Measurements from ENCODE around the gene EIF4EBP2. TPM values are rescaled to one million over a fixed set of nuclear protein-coding genes. Genes with fewer than 3 reads are reported as not detected.

EIF4EBP2 gene
- total and polyA plus RNA-seq, 2 of the 13 experiments (the other 11 are each of a cell fraction or from before 2014, with no cell fraction given): 16.9 to 22.0 TPM

DNA sequence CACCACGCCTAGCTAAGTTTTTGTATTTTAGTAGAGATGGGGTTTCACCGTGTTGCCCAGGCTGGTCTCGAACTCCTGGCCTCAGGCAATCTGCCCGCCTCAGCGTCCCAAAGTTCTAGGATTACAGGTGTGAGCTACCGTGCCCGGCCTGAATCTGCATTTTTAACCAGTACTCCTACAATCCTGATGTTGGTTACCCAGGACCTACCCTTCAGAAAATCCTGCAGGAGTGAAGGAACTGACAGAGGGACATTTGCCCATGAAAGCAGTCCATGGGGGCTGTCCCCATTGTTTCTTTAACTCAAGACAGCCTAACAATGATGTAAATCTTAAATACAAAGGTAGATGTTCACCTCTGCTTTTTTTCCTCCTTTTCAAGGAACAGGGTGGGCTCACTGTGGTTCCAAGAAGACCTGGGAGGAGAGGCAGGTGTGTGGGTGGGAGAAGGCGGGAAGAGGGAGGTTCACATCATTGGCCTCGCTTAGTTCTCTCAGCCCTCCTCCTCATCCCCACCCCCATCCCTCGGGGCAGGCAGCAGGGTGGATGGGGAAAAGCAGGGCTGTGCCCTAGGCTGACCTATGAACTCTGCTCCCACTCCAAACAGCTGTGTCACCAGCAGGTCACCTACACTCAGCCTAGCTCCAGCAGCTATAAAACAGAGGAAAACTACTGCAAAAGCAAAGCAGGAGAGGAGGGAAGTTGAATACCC, 35.0 kb upstream of the EIF4EBP2 start (continued):
- no peak for TF ChIP-seq USF2 (IDR thresholded peaks at IDR 0.05; ENCODE audit: low read depth, low read length)
- TF ChIP-seq USF2 (CRISPR knock-in tag; IDR thresholded peaks at IDR 0.05; ENCODE audit: borderline replicate concordance): no peak; the same call in 1 of the 2 replicates
- peak; percentile 79; the same call in 1 of the 2 replicates for TF ChIP-seq ZNF788 (CRISPR knock-in tag; IDR thresholded peaks at IDR 0.05; ENCODE audit: borderline replicate concordance)
- no peak for TF ChIP-seq PRMT3 (CRISPR knock-in tag; IDR thresholded peaks at IDR 0.05; ENCODE audit: borderline replicate concordance, low read depth)
- TF ChIP-seq, protein P1, sequence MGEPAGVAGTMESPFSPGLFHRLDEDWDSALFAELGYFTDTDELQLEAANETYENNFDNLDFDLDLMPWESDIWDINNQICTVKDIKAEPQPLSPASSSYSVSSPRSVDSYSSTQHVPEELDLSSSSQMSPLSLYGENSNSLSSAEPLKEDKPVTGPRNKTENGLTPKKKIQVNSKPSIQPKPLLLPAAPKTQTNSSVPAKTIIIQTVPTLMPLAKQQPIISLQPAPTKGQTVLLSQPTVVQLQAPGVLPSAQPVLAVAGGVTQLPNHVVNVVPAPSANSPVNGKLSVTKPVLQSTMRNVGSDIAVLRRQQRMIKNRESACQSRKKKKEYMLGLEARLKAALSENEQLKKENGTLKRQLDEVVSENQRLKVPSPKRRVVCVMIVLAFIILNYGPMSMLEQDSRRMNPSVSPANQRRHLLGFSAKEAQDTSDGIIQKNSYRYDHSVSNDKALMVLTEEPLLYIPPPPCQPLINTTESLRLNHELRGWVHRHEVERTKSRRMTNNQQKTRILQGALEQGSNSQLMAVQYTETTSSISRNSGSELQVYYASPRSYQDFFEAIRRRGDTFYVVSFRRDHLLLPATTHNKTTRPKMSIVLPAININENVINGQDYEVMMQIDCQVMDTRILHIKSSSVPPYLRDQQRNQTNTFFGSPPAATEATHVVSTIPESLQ (CRISPR knock-in tag; conservative IDR thresholded peaks at IDR 0.05): no peak
- TF ChIP-seq ZNF329 (CRISPR knock-in tag; IDR thresholded peaks at IDR 0.05; ENCODE audit: low read depth): no peak
- no peak for TF ChIP-seq RARG (CRISPR knock-in tag; IDR thresholded peaks at IDR 0.05; ENCODE audit: low read depth)
- no peak for TF ChIP-seq ZNF451 (CRISPR knock-in tag; IDR thresholded peaks at IDR 0.05)
- no peak for TF ChIP-seq RBFOX2 (IDR thresholded peaks at IDR 0.05; ENCODE audit: low read depth, low read length)
- peak; percentile 56; the same call in 1 of the 2 replicates for TF ChIP-seq YEATS4 (CRISPR knock-in tag; IDR thresholded peaks at IDR 0.05; ENCODE audit: borderline replicate concordance)
- 0 out of 2 replicates have a peak, but pooled peaks have one; percentile 34 for TF ChIP-seq ZBTB38 (CRISPR knock-in tag; IDR thresholded peaks at IDR 0.05)
- TF ChIP-seq MYPOP (CRISPR knock-in tag; IDR thresholded peaks at IDR 0.05): no peak
- 0 out of 2 replicates have a peak, but pooled peaks have one; percentile 34 for TF ChIP-seq AKAP8 (CRISPR knock-in tag; IDR thresholded peaks at IDR 0.05)
- TF ChIP-seq ARNT2 (CRISPR knock-in tag; IDR thresholded peaks at IDR 0.05; ENCODE audit: low read depth): no peak
- TF ChIP-seq SCMH1 (CRISPR knock-in tag; IDR thresholded peaks at IDR 0.05; ENCODE audit: borderline replicate concordance): no peak
- TF ChIP-seq, protein P2, sequence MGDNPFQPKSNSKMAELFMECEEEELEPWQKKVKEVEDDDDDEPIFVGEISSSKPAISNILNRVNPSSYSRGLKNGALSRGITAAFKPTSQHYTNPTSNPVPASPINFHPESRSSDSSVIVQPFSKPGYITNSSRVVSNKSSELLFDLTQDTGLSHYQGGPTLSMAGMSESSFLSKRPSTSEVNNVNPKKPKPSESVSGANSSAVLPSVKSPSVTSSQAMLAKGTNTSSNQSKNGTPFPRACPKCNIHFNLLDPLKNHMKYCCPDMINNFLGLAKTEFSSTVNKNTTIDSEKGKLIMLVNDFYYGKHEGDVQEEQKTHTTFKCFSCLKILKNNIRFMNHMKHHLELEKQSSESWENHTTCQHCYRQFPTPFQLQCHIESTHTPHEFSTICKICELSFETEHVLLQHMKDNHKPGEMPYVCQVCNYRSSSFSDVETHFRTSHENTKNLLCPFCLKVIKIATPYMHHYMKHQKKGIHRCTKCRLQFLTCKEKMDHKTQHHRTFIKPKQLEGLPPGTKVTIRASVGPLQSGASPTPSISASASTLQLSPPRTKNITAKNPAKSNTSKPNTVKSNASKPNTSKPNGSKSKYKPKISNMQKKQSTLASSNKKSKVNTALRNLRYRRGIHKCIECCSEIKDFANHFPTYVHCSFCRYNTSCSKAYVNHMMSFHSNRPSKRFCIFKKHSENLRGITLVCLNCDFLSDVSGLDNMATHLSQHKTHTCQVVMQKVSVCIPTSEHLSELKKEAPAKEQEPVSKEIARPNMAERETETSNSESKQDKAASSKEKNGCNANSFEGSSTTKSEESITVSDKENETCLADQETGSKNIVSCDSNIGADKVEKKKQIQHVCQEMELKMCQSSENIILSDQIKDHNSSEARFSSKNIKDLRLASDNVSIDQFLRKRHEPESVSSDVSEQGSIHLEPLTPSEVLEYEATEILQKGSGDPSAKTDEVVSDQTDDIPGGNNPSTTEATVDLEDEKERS (CRISPR knock-in tag; IDR thresholded peaks at IDR 0.05): no peak
- no peak for TF ChIP-seq RAD21 (CRISPR knock-in tag; IDR thresholded peaks at IDR 0.05)
